GM12878 (cell line): ENCODE data around the gene VPS45. TPM values are rescaled to one million over a fixed set of nuclear protein-coding genes. Genes with fewer than 3 reads are reported as not detected.
A peak's percentile ranks its signal among the peaks of the same experiment; 100 is the strongest.

Source experiments
- BACH1 ChIP-seq: fragments of 450-650 bp; IDR thresholded peaks from 2 replicates; pipeline ENCODE4 v1.6.1; 2017; ENCODE audit warnings: mild to moderate bottlenecking, borderline replicate concordance
- BCL3 ChIP-seq: IDR thresholded peaks from 2 replicates; pipeline ENCODE4 v1.6.1; 2011; ENCODE audit warnings: borderline replicate concordance, low read depth, mild to moderate bottlenecking, moderate library complexity, low read length; ENCODE audit not compliant: insufficient read depth, poor library complexity, severe bottlenecking
- BHLHE40 ChIP-seq, 2 experiments: fragments of 450-650 bp in 1 of 2; IDR thresholded peaks; 2 replicates each; pipeline ENCODE4 v1.6.1; 2011 to 2017; ENCODE audit warnings: low read depth in 2 of 2, borderline replicate concordance in 1 of 2, improper control_type of control experiment in 1 of 2, low read length in 1 of 2, mild to moderate bottlenecking in 1 of 2
- CEBPZ ChIP-seq: fragments of 150-350 bp; IDR thresholded peaks from 2 replicates; pipeline ENCODE4 v1.6.1; 2016; ENCODE audit warnings: low read depth, low read length
- DPF2 ChIP-seq: fragments of 450-650 bp; IDR thresholded peaks from 2 replicates; pipeline ENCODE4 v1.6.1; 2017; ENCODE audit warnings: mild to moderate bottlenecking
- GABPA ChIP-seq: IDR thresholded peaks from 2 replicates; pipeline ENCODE4 v1.6.1; 2014; ENCODE audit warnings: antibody characterized with exemption, low read depth, mild to moderate bottlenecking, inconsistent platforms
- HCFC1 ChIP-seq: fragments of 150-350 bp; IDR thresholded peaks from 2 replicates; pipeline ENCODE4 v1.6.1; 2014; ENCODE audit warnings: low read length
- IKZF2 ChIP-seq, 2 experiments: fragments of 450-650 bp; IDR thresholded peaks; 2 replicates each; pipeline ENCODE4 v1.6.1; 2017; ENCODE audit warnings: mild to moderate bottlenecking in 2 of 2, moderate library complexity in 2 of 2
- MLLT1 ChIP-seq: fragments of 450-650 bp; IDR thresholded peaks from 2 replicates; pipeline ENCODE4 v1.6.1; 2016; ENCODE audit warnings: mild to moderate bottlenecking
- MTA2 ChIP-seq: fragments of 450-650 bp; IDR thresholded peaks from 2 replicates; pipeline ENCODE4 v1.6.1; 2016; ENCODE audit warnings: low read depth, mild to moderate bottlenecking, moderate library complexity
- MTA3 ChIP-seq: IDR thresholded peaks from 2 replicates; pipeline ENCODE4 v1.6.1; 2012; ENCODE audit warnings: low read length, inconsistent platforms, borderline replicate concordance
- PRDM15 ChIP-seq: fragments of 450-650 bp; formaldehyde crosslinking; IDR thresholded peaks from 2 replicates; pipeline ENCODE4 v1.4.0; 2020; ENCODE audit warnings: mild to moderate bottlenecking, moderate library complexity
- RAD21 ChIP-seq: IDR thresholded peaks from 2 replicates; pipeline ENCODE4 v1.6.1; 2011; ENCODE audit warnings: mild to moderate bottlenecking, low read depth, low read length, moderate library complexity; ENCODE audit not compliant: insufficient read depth
- RUNX3 ChIP-seq: IDR thresholded peaks from 2 replicates; pipeline ENCODE4 v1.6.1; 2012; ENCODE audit warnings: low read length, inconsistent platforms
- SIN3A ChIP-seq: IDR thresholded peaks from 2 replicates; pipeline ENCODE4 v1.6.1; 2012; ENCODE audit warnings: low read depth, low read length, improper control_type of control experiment
- SMARCA5 ChIP-seq: fragments of 450-650 bp; IDR thresholded peaks from 2 replicates; pipeline ENCODE4 v1.6.1; 2017; ENCODE audit warnings: mild to moderate bottlenecking
- SREBF1 ChIP-seq: IDR thresholded peaks from 2 replicates; pipeline ENCODE4 v1.6.1; 2012; ENCODE audit warnings: mild to moderate bottlenecking, low read length
- STAT1 ChIP-seq: fragments of 450-650 bp; conservative IDR thresholded peaks from 2 replicates; pipeline ENCODE4 v1.6.1; 2014; ENCODE audit warnings: antibody characterized with exemption, mild to moderate bottlenecking
- TAF1 ChIP-seq: IDR thresholded peaks from 2 replicates; pipeline ENCODE4 v1.6.1; 2011; ENCODE audit warnings: mild to moderate bottlenecking, low read depth, low read length, borderline replicate concordance
- ZBED1 ChIP-seq: IDR thresholded peaks from 2 replicates; pipeline ENCODE4 v1.6.1; 2016; ENCODE audit warnings: borderline replicate concordance
- ZNF207 ChIP-seq: fragments of 450-650 bp; IDR thresholded peaks from 2 replicates; pipeline ENCODE4 v1.6.1; 2014; ENCODE audit warnings: antibody characterized with exemption, mild to moderate bottlenecking, borderline replicate concordance
- ZNF622 ChIP-seq: fragments of 450-650 bp; IDR thresholded peaks from 2 replicates; pipeline ENCODE4 v1.6.1; 2017; ENCODE audit warnings: mild to moderate bottlenecking, inconsistent platforms
- ZSCAN29 ChIP-seq: fragments of 450-650 bp; IDR thresholded peaks from 2 replicates; pipeline ENCODE4 v1.6.1; 2017; ENCODE audit warnings: mild to moderate bottlenecking, moderate library complexity
- polyA plus RNA-seq, 11 experiments: library from polyadenylated mRNA; depleted of rRNA in 4 of 11; unstranded in 6 of 11; stranded (reverse) in 5 of 11; fragments of >200 nt; fragmentation: Nextera tagmentation in 4 of 11; fragmentation: Illumina TruSeq in 1 of 11; extraction: Ambion mirVana in 4 of 11; extraction: Trizol in 1 of 11; gene quantifications; 1 replicate in 1 of 11; 2 replicates in 10 of 11; pipeline versions ENCODE4 v1.2.1 to v1.2.3, GENCODE V29; 2011 to 2016; ENCODE audit warnings: inconsistent platforms in 2 of 11, missing spikeins in 2 of 11, low read depth in 1 of 11
- total RNA-seq, 4 experiments: library from RNA; depleted of rRNA in 3 of 4; stranded (reverse); fragments of >200 nt in 3 of 4; fragmentation: Illumina TruSeq in 1 of 4; extraction: Trizol in 1 of 4; gene quantifications; 2 replicates each; pipeline versions ENCODE4 v1.2.1 to v1.2.3, GENCODE V29; 2013 to 2021

Gene VPS45
- total and polyA plus RNA-seq, 10 of the 15 experiments (the other 5 are each of a cell fraction or from before 2014, with no cell fraction given): 24.4 to 48.7 (median 34.5) TPM

- peak; percentile 7; the same call in 1 of the 2 replicates for TF ChIP-seq MTA2
- TF ChIP-seq IKZF2 (IDR thresholded peaks at IDR 0.05): peak in 1 of 2 experiments; percentile 43; a peak in 2 of 4 replicates
- no peak for TF ChIP-seq RUNX3
- TF ChIP-seq HCFC1: no peak
- TF ChIP-seq CEBPZ: no peak
- no peak for TF ChIP-seq MTA3
- no peak for TF ChIP-seq RAD21
- no peak for TF ChIP-seq GABPA
- no peak for TF ChIP-seq BACH1
- TF ChIP-seq ZBED1: no peak
- no peak for TF ChIP-seq MLLT1
- no peak for TF ChIP-seq SIN3A
- TF ChIP-seq DPF2: 0 out of 2 replicates have a peak, but pooled peaks have one; percentile 48
- TF ChIP-seq SMARCA5: no peak
- TF ChIP-seq TAF1: peak; percentile 50; the same call in 1 of the 2 replicates
- TF ChIP-seq ZNF207: no peak
- no peak for TF ChIP-seq ZSCAN29
- TF ChIP-seq STAT1: no peak
- no peak for TF ChIP-seq BCL3
- peak; percentile 12 to 14; a peak in 1 of 4 replicates for TF ChIP-seq BHLHE40 (IDR thresholded peaks at IDR 0.05; ENCODE audit: borderline replicate concordance in 1 of 2, low read depth in 2 of 2, low read length in 1 of 2)
- TF ChIP-seq PRDM15 (CRISPR knock-in tag): no peak
- TF ChIP-seq SREBF1: no peak
- no peak for TF ChIP-seq ZNF622
These were observed 92.0 kb downstream of the VPS45 start (continued) for GRCh38 chr1:150159550-150159949.
